GM19395 (cell line): ENCODE data around the gene PDE8A.

ENCODE experiments used
- ATAC-seq: cut with Tn5 transposase; IDR thresholded peaks from one replicate; pipeline ENCODE4 v1.9.1; 2021; ENCODE audit warnings: mild to moderate bottlenecking, moderate library complexity; ENCODE audit not compliant: unreplicated experiment

PDE8A gene

DNA sequence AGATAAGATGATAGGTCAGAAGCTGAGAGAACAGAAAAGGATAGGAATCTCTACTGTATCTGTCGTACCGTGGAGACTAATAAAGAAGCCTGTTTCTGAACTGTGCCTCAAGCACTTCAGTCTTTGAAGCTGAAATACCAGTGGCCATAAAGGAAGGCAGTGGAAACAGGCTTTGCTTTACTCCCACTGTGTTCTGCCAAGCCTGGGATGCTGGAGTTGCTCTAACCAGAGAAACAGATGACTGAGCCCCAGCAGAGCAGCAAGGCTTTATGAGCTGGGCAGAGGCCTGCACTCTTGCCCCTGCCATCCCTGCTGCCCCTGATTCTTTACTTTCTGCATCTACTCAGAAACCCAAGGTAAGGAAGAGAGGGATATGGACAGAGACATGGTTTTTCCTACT, 89.4 kb downstream of the PDE8A start:
- no peak for ATAC-seq

DNA sequence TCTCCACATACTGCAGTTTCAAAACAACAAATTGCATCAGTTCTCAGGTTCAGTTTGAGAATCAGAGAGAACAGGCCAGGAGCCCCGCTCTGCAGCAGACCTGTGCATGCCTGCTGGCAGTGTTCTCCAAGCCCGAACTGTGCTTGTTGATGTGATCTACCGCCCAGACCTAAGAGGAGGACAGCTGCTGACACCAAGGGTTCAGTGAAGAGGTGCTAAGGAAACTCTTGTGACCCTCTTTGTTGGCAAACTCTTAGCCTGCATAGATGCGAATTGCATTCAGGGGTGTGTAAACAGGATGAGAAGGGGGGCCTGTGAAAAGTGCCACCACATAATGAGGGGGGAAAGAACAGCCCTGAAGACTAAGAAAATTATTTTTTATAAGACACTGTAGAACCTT, 89.8 kb downstream of the PDE8A start:
- ATAC-seq: no peak

DNA sequence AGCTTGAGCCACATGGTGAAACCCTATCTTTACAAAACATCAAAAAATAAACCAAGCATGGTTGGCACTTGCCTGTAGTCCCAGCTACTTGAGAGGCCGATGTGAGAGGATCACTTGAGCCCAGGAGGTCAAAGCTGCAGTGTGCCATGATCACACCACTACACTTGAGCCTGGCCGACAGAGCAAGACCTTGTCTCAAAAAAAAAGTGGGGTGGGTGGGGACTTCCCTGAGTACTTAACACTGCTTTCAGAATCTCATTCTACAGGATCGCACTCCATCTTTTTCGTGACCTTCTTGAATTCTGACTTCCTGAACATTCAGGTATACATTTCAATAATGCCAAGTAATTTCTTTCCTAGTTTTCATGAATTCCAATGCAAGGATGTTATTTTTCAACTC, 91.3 kb downstream of the PDE8A start:
- no peak for ATAC-seq

DNA sequence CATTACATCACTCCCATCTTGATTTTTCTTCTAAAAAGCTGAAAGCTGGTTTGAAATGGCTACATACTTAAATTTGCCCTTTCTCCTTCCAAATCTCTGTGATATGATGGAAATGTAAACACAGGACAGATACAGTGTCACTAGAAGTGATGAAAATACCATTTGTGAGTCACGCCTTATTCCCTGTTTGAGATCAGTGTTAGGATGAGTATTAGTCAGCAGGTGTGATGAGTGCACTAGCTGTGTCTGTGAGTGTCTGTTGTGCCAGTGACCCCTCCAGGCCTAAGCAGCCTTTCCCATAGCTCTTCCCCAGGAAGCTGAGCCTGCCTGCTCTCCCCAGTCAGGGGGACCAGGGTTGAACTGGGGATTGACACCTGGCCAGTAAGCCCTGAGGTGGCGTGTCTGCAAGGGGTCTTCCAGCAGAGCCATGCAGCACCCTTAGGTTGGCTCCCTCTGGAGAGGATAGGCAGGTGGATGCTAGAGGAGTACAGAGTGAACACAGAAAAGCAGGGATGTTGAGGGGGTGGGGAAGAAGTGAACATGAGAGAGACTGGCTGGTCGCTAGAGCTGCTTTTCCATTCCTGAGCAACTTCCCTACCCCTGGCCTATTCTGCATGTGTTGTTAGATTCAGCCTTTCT, 92.0 kb downstream of the PDE8A start:
- ATAC-seq: peak; percentile 85

DNA sequence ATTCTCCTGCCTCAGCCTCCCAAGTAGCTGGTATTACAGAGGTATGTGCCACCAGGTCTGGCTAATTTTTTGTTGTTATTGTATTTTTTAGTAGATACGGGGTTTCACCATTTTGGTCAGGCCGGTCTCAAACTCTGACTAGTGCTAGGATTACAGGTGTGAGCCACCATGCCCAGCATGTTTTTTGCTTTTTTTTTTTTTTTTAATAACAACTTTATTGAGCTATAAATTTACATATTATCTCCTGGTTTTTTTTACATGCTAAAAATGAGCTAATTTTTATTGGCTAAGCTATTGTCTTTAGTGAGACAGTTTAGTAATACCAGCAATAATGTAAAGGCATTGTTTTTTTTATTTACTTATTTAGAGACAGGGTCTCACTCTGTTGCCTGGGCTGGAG, 105.2 kb downstream of the PDE8A start:
- no peak for ATAC-seq

DNA sequence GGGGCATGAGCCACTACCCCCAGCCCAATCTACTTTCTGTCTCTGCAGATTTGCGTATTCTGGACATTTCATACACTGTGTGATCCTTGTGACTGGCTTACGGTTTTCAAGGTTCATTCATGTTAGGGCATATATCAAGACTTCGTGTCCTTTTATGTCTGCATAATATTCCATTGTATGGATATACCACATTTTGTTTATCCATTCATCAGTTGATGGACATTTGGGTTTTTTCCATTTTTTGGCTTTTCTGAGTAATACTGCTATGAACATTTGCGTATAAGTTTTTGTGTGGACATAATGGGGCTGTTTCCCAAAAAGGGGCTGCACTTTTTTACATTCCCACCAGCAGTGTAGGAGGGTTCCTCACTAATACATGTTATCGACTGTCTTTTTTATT, 106.6 kb downstream of the PDE8A start:
- ATAC-seq: no peak

DNA sequence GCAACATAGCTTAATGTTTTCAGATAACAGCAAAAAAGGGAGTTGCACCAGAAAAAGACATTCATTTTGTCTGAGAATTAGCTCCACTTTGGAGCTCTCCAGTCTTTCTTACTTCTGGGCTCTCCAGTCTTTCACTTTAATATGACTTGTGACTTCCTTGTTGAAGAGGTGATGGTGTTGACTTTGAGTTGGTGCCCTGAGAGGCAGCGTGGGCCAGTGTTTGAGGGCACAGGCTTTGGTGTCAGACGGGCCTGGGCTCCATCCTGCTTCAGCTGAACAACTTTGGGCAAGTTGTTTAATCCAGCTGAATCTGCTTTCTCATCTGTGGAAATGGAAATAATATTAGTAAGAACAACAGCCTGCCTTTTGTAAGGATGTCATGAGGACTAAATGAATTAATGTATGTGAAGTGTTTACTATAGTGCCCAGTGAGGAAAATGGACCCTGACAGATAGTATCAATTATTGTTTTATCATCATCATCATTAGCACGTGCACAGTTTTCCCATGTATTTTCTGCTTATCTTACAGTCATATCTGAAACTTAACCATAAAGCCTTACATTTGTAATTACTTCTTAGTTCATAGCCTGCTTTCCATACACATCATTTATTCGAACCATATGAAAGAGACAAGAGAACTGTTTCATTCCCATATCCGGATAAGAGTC, 108.4 kb downstream of the PDE8A start:
- no peak for ATAC-seq

DNA sequence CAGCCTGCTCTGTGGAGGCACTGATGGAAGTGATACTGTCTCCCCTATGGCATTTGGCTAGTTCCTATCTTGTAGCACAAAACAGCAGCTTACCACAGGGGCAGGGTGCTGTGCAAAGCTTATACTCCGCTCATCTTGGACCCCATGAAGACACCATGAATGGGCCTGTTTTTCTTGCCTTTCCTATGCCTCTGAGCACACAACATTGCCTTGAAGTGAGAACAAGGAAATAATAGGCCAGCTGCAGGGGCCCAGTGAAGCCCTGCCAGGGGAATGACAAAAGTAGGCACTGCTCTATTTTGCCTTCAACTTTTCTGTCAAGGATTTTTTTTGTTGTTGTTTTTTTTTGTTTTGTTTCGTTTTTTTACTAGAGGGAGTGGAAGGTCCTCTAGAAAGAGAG, 110.3 kb downstream of the PDE8A start:
- ATAC-seq: no peak

DNA sequence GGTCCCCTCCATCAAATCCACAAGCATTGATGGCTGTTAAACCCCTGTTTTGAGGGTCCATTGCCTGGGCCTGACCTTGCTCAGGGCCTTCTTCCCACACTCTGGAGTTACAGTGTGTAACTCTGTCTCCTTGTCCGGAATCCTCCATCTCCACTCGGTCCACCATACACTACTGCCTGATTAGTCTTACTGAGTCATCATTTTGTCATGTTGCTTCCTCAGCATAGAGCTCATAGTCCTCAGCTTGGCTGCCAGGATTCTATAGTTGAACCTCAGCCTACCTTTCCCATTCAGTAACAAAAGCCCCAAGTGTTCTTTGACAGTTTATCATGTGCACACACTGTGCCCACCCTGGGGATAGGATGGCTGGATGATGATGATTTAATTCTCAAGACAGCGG, 113.0 kb downstream of the PDE8A start:
- no peak for ATAC-seq

DNA sequence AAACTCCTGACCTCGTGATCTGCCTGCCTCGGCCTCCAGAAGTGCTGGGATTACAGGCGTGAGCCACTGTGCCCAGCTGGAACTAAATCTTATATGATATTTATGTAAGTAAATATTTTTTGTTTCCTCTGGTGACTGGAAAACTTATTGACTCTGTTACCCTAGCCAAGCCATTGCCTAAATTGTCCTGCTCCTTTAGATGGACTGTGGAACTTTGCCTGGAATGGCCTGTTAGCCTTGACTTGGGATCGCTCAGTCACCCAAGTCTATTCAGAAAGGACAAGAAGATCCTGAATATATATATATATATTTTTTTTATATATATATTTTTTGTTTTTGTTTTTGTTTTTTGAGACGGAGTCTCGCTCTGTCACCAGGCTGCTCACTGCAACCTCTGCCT, 113.9 kb downstream of the PDE8A start:
- ATAC-seq: no peak

DNA sequence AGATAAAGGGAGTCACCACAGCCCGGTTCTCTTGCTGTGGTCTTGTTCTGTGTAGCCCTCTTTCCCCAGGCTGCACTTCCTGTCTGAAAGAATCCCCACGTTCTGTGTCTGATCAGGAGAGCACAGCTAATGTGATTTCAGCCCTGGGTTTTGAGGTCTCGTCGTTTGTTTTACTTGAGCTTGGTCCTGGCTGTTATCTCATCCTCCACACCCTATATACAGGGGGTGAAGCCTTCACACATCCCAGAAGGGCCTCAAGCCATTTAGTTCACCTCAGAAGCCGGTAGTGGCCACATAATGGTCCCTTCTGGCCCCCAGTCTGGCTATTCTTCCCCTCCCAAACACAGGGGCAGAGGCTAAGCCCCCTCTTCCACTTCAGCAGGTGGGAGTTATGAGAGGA, 115.6 kb downstream of the PDE8A start:
- ATAC-seq: no peak

DNA sequence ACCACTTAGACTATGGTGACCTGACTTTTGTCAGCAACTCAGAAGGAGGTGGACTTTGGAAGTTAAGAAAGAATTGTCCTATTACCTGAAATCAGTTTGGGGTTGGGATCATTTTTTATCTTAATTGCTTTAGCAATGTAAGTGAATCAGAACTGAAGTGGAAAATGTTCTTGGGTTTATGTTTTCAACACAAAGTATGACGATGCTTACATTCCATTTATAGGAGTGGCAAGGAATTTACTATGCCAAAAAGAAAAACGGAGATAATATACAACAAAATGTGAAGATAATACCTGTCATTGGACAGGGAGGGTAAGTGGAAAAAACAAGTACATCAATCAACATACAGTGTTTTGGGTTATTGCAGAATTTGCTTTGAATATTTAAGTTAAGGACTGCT, 116.1 kb downstream of the PDE8A start:
- no peak for ATAC-seq

DNA sequence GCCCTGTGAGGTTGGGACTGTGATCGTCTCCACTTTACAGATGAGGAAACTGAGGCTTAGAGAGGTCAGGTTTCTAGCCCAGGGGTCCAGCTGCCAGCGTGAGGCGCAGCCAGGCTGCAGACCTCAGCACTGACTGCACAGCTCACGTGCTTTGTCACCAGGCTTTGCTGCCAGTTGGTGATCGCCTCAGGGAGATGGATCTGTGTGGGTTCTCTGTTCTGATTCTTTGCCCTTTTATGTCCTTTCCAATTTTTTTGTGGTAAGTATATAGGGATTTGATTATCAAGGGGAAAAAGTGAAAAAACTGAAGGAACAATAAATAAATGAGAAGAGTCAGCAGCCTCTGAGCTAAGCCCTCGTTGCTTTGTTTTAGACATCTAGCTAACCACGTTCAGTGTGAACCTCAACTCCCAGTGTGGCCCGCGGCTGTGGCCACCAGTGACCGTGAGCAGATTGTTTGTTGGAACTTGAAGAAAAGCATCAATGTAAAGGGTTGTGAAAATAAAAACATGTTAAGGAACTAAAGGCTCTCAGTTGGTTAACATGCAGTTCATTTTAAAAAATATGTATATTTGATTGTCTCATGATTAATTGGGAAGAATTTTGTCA, 117.6 kb downstream of the PDE8A start:
- ATAC-seq: no peak

DNA sequence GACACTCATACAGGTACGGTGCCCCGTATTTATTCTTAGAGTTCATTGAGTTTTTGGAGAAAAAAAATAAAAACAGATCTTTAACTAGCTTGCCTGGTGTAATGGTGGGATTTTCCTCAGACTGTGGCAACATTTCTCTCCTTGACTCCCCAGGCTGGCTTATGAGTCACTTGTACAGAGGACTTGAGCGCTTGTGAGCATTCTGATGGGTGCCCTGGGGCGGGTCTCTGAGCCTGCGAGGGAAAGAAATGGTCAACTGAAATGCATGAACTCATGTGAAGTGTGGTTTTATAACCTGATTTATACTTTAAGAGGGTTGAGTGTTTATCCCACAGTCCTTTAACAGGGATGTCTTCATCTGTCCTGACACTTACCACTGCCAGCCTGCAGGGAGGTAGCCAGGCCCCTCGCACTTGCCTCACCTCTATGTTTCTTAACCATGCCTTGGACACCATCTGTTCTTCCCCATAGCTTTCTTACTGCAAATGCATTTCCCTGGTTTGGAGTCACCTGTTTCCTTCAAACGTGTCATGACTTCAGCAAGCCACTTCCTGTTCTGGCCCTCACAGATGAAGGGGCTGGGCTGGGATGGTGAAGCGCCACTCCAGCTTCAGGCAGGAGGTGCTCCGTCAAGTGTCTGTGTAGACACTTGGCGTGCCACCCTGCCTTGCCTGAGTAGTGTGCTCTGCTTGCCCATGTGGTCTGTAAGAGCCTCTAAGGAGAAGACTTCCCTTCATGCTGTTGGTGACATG, 118.7 kb downstream of the PDE8A start:
- no peak for ATAC-seq

DNA sequence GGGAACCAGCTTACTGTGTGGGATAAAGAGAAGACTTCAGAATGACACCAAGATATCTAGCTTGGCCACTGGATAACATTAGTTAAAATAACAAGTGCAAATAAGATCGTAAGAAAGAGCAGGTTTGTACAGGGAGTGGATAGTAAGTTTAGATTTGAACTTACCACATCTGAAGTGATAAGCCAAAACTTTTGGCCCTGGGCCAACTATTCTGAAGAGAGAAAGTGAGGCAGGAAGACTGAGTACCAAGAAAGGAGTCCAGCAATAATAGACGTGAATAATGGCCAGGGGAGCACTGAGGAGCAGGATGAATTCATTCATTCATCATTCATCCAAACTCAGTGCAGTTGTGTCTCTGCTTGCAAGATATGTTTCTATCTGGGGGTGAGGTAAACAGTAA, 122.9 kb downstream of the PDE8A start:
- no peak for ATAC-seq

DNA sequence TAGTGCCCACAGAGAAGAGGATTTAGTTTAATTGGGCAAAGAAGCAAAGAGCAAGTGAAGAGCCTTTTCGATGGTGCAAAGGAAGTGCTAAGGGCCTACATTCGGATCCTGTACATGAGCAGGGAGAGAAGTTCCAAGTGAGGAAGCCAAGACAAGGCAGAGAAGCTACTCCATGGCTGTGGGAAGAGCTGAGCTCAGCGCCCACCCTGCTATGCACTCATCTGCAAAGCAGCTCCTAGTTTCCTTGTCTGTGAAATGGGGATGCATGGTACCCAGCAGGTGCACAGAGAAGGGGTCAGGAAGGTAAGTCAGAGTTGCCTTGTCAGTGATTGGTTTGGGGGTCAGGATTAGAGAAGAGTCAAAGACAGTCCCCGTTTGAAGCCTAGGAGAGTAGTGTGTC, 126.5 kb downstream of the PDE8A start:
- no peak for ATAC-seq

DNA sequence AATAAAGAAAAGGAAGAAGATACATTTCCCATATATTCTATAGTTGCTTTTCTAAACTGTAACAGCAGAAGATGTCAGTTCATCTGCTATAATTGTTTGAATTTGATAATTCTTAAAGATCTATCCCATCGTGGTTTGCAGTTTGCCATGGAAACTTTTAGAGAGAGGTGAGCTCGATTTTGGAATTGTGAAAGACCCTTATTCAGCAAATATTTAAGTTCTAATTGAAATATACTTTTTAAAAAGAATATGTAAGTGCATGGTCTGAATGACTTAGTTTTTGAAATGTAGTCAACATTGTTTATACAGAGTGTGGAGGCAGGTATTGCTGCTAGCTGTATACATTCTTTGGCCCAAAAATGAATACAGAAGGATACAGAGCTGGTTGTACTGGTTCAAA, 127.7 kb downstream of the PDE8A start:
- no peak for ATAC-seq

DNA sequence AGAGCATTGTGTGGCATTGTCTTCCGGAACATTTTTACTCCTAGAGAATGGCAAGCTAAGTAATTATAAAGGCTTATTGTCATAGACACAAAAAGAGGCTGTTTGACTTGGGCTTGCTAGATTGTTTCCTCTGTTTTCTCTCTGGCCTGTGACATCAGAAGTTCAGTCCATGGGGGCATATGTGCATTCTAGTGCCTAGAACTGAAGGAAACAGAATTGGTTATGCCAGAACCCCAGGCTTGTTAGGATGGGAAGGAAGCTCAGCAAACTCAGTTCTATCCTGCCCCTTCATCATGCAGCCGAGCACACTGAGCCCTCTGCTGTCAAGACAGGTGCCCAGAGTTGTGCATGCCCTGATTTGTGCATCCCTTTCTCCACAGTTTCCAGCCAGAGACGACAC, 131.3 kb downstream of the PDE8A start:
- ATAC-seq: no peak

DNA sequence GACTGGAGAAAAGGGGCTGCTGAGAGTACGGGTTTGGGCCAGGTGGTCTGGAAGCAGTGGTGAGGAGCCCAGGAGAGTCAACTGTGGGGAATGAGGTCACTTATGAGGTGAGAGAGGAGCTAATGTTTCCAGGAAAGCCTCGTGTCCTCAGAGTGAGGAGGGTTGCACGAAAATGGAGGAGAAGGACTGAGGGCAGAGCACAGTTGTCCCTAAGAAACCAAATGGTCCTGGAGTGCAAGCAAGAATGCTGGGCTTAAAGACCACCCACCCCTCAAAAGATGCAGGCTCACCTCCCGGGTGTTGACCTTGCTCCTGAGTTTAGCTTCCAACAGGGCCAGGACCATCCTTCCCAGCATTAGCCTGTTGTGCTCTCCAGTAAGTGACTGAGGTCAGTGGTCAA, 133.2 kb downstream of the PDE8A start:
- ATAC-seq: no peak

DNA sequence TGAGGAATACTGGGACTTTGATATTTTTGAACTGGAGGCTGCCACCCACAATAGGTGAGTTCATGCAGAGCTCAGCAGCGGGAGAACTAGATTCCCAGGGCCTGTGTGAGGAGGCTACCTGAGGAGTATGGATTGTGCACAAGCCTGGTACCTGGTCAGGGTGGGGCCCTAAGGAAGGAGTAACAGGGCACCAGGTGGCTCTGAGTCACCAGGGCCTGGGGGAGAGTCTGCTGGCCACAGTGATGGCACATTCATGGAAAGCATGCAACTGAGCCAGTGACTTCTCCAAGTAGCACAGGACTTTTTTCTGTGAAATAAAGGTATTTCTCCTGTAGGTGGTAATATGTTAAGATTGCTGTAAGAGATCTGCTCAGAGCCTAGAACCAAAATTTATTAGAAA, 134.4 kb downstream of the PDE8A start:
- ATAC-seq: no peak

DNA sequence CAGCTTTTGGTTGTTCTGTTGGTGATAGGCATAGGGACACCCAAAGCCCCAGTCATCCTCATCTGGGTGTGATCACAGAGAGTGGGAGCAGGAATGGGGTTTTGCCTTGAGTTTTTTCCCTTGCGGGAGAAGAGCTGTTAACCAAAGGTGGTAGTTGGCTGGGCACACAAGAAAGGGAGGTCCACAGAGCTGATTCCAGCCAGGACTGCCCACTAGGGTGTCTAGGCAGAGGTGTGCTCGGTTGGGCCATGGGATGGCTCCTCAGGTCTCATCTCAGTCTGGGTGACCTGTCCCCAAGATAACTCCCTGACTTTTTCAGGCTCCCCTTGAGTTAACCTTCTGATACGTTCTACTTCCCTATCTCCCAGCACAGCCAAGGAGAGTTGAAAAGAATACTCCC, 134.8 kb downstream of the PDE8A start:
- no peak for ATAC-seq
